Brain pericyte (primary cell): ENCODE data around the gene ALG14.

ENCODE experiments used
- DNase-seq: peaks from one replicate; pipeline ENCODE4 v3.0.0-alpha.2; 2012; ENCODE audit warnings: low read depth, low spot score

Gene ALG14

DNA sequence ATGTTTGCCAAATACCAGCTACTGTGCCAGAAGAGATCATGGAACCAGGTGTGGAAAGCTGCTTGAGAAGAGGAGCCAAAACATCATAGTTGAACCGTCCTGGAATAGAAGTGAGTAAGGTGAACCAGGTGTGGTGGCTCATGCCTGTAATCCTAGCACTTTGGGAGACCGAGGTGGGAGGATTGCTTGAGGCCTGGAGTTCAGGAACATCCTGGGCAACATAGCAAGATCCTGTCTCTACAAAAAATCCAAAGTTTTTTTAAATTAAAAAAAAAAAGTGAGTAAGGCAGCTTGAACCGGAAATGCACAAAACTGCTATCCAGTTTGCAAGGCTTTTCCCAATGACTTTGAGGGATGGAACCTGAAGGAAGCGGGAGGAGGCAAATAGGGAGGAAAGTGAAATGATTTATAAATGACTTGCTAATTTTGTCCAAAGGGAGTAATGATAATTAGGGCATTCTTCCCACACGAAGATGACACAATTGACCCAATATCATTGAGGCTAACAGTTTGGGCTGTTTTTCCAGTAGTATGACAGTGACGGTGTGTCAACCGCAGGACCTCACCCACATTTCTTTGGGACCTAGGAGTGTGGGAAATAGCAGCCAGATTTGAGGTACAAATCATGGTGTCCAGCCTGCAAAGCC lies 144.3 kb downstream of the ALG14 start:
- no peak for DNase-seq

DNA sequence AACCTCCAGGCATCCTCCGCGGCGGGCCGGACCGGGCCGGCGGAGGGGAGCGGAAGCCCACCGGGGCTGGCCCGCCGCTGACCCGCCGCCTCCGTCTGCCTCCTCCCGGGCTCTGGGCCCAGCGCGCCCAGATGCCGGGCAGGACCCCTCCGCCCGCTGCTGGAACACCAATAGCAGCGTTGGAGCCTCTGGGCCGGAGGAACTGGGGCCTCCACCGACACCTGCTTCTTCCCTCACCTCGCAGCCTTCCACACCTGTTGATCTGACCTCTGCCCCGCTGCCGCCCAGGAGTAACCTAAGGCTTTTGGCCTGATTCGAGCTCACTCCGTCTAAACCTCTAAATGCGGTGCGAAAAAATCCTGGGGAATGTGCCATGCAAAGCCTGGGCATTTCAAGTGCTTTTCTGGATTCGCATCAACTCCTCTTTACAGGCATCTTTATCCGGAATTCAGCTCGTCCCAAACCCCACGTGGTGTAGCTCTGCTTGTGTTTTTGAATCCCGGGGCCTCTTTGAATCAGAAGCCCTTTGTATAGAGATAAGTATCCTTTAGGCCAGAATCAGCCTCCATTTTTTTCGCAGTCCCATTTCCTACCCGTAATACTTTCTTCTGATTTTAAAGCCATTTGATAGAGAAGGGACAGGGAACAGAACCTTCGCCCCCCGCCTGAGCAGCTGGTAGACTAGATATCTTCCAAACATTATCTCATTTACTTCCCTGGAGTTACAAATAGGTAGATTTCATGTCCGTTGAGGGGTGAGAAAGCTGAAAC lies 145.2 kb downstream of the ALG14 start:
- DNase-seq = peak; percentile 29

DNA sequence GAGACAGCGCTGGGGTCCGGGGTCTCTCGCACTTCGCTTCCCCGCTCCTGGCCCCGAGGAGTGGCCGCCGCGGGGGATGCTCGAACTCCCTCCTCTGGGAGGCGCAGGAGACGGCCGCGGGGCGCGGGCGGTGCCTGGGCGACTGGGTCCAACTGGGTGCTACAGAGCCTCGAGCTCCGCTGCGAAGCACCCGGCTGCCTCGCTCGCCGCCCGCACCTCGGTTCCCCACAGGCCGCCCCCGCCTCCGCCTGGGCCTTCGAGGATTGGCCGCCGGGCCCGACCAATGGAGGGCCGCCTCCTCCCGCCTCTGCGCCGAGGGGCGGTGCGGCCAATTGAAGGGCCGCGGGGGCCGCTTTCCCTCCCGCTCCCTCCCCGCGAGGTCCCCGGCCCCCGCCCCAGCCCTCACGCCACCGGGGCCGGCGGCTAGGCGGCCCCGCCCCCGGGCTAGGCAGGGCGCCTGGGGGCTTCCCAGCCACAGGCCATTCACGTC lies 145.8 kb downstream of the ALG14 start, which contains the start of gene CNN3:
TSS of gene CNN3 (minus strand) at position 196 of the 490 bp plus-strand sequence. CDS start 216 bp downstream, outside the sequence.
- peak; percentile 74 for DNase-seq

DNA sequence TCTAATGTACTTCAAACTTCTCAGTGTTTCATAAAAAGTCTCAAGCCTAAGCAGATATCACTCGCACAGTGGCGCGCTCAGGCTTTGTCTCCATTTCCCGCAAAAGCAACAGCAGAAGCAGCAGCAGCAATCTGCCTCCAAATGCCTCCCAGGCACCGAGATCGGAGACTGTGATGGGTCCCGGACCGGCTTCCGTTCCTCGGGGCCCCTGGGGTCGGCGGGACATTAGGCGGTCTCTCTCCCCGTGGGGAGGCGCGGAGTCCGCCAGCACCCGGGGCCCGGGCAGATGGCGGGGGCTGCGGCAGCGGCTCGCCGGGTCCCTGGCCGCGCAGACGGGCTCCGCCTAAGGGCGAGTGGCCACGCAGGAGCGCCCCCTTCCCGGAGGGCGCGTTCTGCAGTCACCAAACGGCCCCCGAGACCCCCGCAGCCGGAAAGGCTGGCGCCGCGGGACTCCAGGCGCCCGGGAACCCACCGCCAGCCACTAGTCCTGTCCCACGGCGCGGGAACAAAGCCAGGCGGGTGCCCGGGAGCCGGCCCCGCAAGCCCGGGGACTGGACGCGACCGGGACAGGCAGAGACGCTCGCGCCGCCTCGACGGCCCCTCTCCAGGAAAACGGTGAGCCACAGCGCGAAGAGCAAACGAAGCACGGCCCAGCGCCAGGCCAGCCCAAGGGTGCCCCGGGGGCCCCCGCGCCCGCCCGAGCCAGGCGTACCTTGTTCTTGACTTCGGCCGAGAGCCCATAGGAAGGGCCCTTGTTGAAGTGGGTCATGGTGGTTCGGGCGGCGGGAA lies 146.4 kb downstream of the ALG14 start:
- no peak for DNase-seq

DNA sequence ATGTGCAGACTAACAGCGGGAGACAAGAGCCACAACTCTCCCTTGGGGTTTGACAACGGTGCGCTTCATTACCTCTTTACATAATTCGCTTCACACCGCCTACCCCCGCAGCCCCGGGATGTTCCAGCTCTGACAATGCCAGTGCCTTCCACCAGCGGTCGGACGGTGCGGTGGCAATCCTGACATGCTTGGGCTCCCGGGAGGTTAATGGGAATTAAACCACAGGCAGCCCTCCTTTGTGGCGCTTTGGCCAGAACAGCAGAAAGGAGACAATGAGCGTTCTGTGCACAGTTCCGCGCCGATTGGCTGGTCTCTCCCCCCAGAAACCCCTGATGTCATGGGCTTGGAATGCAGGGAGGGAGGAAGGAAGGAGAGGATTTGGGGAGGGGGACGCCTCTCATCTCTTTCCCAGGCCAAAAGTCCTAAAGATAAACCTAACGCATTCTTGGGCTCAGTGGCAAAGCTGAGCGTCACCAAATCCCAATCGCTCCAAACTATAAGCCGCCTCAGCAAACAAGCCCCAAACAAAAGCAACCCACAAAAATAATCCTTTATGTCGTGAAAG lies 147.1 kb downstream of the ALG14 start:
- no peak for DNase-seq

DNA sequence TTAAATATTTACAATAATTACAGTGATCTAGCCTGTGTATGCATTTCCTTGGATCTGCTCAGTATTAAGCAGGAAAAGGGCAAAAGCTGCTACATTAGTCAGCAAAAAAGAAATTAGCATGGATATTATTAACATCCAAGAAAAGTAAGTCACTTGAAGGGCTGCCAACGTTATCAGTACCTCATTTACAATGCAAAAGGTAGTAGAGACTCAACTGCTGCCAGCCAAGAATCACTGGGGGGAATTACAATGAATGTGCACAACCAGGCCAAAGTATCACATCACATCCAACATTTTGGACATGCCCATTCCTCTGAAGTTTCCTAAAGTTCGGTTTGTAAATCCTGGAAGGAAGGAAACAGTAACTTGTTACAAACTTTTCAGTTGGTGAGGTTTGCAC lies 147.7 kb downstream of the ALG14 start:
- no peak for DNase-seq
